Measurements from ENCODE around the gene C13orf46.

The C13orf46 gene

GRCh38 chr13:113970810-113971470 is 2.9 kb downstream of the C13orf46 start:
- no peak for DNase-seq

- no peak for DNase-seq
These were observed 3.8 kb downstream of the C13orf46 start for GRCh38 chr13:113969973-113970611.

- no peak for DNase-seq
These were observed 4.4 kb downstream of the C13orf46 start for GRCh38 chr13:113969311-113969972.

GRCh38 chr13:113968463-113969310 is 5.2 kb downstream of the C13orf46 start:
- DNase-seq = no peak

GRCh38 chr13:113967729-113968462 is 6.0 kb downstream of the C13orf46 start:
- no peak for DNase-seq

- DNase-seq = no peak
These were observed 6.6 kb downstream of the C13orf46 start for GRCh38 chr13:113967206-113967720.

- DNase-seq = no peak
These were observed 7.7 kb downstream of the C13orf46 start for GRCh38 chr13:113965968-113966884.

- no peak for DNase-seq
These were observed 8.4 kb downstream of the C13orf46 start for GRCh38 chr13:113965383-113965874.

GRCh38 chr13:113964251-113964995 is 9.5 kb downstream of the C13orf46 start:
- no peak for DNase-seq

GRCh38 chr13:113963376-113963775 is 10.5 kb downstream of the C13orf46 start:
- no peak for DNase-seq

GRCh38 chr13:113962975-113963374 is 10.9 kb downstream of the C13orf46 start:
- no peak for DNase-seq

GRCh38 chr13:113962386-113962785 is 11.5 kb downstream of the C13orf46 start:
- no peak for DNase-seq

GRCh38 chr13:113960276-113960948 is 13.5 kb downstream of the C13orf46 start:
- DNase-seq = no peak

GRCh38 chr13:113959198-113959597 is 14.7 kb downstream of the C13orf46 start:
- no peak for DNase-seq

GRCh38 chr13:113958373-113958772 is 15.5 kb downstream of the C13orf46 start:
- no peak for DNase-seq

GRCh38 chr13:113956571-113956970 is 17.3 kb downstream of the C13orf46 start:
- DNase-seq = no peak

- DNase-seq = no peak
These were observed 18.2 kb downstream of the C13orf46 start for GRCh38 chr13:113955691-113956090.

GRCh38 chr13:113955235-113955634 is 18.6 kb downstream of the C13orf46 start:
- no peak for DNase-seq

GRCh38 chr13:113954046-113954835 is 19.6 kb downstream of the C13orf46 start:
- DNase-seq = no peak
